GM23248 (cell line): Measurements from ENCODE around the gene ITPRIP.

ENCODE experiments used
- EZH2 ChIP-seq: fragments of 200-600 bp; sonication (generic); IDR thresholded peaks from 2 replicates; pipeline ENCODE4 v1.6.1; 2018; ENCODE audit warnings: antibody characterized with exemption, mild to moderate bottlenecking; ENCODE audit not compliant: insufficient read depth, poor library complexity, severe bottlenecking
- EZH2phosphoT487 ChIP-seq: fragments of 200-600 bp; sonication (generic); IDR thresholded peaks from 2 replicates; pipeline ENCODE4 v1.6.1; 2018; ENCODE audit warnings: antibody characterized with exemption, moderate library complexity, mild to moderate bottlenecking, low read depth; ENCODE audit not compliant: insufficient read depth

DNA sequence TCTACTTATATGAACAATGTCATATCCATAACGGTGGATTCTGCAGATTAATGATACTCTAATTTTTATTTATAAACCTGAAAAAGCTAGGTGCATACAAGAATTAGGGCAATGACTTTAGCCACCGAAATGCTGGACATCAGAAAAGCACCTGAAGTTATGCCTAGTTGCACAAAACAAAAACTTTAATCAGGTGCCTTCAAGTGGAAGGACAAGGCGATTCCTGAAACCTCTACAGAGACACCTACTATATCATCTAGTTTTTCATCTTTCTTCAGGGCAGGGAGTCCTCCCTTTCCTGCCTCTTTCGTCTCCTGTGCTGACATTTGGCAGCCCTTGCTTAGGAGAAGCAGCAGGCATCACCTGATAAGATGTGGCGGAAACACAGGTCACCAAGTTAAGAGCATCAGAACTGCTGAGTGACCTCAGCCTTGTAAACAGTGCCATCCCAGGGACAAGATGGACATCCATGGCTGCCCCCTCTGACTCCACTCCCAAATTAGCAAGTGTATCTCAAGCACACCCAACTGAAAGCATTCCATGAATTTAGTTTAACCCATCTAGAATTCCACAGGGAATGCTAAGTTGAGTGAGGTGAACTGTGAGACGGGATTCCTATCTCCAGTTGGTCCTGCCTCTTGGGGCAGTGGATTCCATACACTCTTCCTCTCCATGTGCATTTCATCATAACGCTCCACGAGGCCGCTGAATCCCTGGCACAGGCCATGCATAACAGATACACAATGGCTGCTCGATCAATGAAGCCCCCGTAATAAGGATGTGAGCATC, 5.8 kb downstream of the ITPRIP start:
- no peak for TF ChIP-seq EZH2phosphoT487
- no peak for TF ChIP-seq EZH2
